ENCODE data around the gene GZMA.

DNA sequence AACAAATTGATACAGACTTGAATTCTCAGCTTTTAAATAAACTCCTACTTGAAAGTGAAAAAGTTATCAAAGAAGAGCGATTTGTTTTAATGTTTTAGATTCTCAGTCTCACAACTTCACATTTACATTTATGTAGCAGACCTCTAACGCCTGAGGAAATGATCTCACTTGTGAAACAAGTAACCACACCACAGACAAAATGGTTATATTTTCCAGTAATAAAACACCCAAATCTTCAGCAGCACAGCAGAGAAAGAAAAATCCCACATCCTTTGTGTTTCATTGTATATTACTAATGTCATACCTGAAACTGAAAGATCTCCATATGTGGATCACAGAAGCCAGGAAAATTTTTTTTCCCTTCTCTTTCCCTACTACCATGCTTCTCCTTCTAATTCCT is 29.8 kb upstream of the GZMA start:
- TF ChIP-seq CTCF (IDR thresholded peaks at IDR 0.05) (no peak), EP300 (IDR thresholded peaks at IDR 0.05) (no peak), POLR2AphosphoS5 (IDR thresholded peaks at IDR 0.05) (no peak)

Data from suprapubic skin (tissue), 4 donors.